Measurements from ENCODE around the gene CD22. TPM values are rescaled to one million over a fixed set of nuclear protein-coding genes. Genes with fewer than 3 reads are reported as not detected.

The CD22 gene
- total RNA-seq, 1 donor from 2014 or later: not detected

GRCh38 chr19:35348911-35349611 lies 20.1 kb downstream of the CD22 start:
- DNase-seq: no peak
- H3K27me3 ChIP-seq (ENCODE audit: low read depth): peaks cover 78% of the 10 kb centered on the region
- TF ChIP-seq CTCF (IDR thresholded peaks at IDR 0.05; ENCODE audit: borderline replicate concordance): no peak

GRCh38 chr19:35349614-35350521 lies 20.9 kb downstream of the CD22 start:
- Histone ChIP-seq H3K36me3 (no peaks in the 10 kb centered on the region), H3K27me3 (ENCODE audit: low read depth) (peaks cover 77% of the 10 kb centered on the region), H3K27ac (replicated peaks) (no peak overlapping the region), H3K9me3 (replicated peaks) (no peaks in the 10 kb centered on the region), H3K4me1 (peaks cover 5% of the 10 kb centered on the region), H3K4me3 (no peak overlapping the region)
- DNase-seq: no peak
- no peak for TF ChIP-seq CTCF (IDR thresholded peaks at IDR 0.05; ENCODE audit: borderline replicate concordance)
- intact Hi-C loops (cut with micrococcal nuclease): loop anchor here (10.0 kb wide), 2 partner anchors 115 to 145 kb away; partner anchors contain the start of gene KRTDAP

More at GRCh38 chr19:35348911-35349611, 20.1 kb downstream of the CD22 start:
- Histone ChIP-seq H3K4me3 (no peak overlapping the region), H3K4me1 (peaks cover 5% of the 10 kb centered on the region), H3K36me3 (no peaks in the 10 kb centered on the region), H3K9me3 (replicated peaks) (no peaks in the 10 kb centered on the region), H3K27ac (replicated peaks) (no peak overlapping the region)
- intact Hi-C loops (cut with micrococcal nuclease): no loop called here

- DNase-seq: no peak
- Histone ChIP-seq H3K4me1 (peaks cover 5% of the 10 kb centered on the region), H3K27me3 (ENCODE audit: low read depth) (peaks cover 77% of the 10 kb centered on the region), H3K36me3 (no peaks in the 10 kb centered on the region), H3K4me3 (no peak overlapping the region), H3K27ac (replicated peaks) (no peak overlapping the region), H3K9me3 (replicated peaks) (no peaks in the 10 kb centered on the region)
- intact Hi-C loops (cut with micrococcal nuclease): loop anchor here (10.0 kb wide), 2 partner anchors 114 to 144 kb away; partner anchors contain the start of gene KRTDAP
- TF ChIP-seq CTCF (IDR thresholded peaks at IDR 0.05; ENCODE audit: borderline replicate concordance): no peak
Observed at GRCh38 chr19:35350591-35350990, 21.6 kb downstream of the CD22 start.

DNA sequence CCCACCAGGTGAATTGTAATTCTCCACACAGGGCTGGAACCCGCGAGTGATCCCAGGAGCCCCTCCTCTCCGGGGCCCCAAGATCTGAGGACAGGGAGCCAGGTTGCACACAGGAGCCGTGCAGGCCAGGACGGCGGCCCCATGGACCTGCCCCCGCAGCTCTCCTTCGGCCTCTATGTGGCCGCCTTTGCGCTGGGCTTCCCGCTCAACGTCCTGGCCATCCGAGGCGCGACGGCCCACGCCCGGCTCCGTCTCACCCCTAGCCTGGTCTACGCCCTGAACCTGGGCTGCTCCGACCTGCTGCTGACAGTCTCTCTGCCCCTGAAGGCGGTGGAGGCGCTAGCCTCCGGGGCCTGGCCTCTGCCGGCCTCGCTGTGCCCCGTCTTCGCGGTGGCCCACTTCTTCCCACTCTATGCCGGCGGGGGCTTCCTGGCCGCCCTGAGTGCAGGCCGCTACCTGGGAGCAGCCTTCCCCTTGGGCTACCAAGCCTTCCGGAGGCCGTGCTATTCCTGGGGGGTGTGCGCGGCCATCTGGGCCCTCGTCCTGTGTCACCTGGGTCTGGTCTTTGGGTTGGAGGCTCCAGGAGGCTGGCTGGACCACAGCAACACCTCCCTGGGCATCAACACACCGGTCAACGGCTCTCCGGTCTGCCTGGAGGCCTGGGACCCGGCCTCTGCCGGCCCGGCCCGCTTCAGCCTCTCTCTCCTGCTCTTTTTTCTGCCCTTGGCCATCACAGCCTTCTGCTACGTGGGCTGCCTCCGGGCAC lies 22.6 kb downstream of the CD22 start:
- no peak for TF ChIP-seq CTCF (IDR thresholded peaks at IDR 0.05; ENCODE audit: borderline replicate concordance)
- intact Hi-C loops (cut with micrococcal nuclease): loop anchor here (10.0 kb wide), 2 partner anchors 113 to 143 kb away; partner anchors contain the start of gene KRTDAP
- DNase-seq: no peak

GRCh38 chr19:35352177-35352447 lies 23.1 kb downstream of the CD22 start:
- Histone ChIP-seq H3K4me1 (peaks cover 5% of the 10 kb centered on the region), H3K27ac (replicated peaks) (no peak overlapping the region), H3K27me3 (ENCODE audit: low read depth) (peaks cover 70% of the 10 kb centered on the region), H3K9me3 (replicated peaks) (no peaks in the 10 kb centered on the region), H3K4me3 (no peak overlapping the region), H3K36me3 (no peaks in the 10 kb centered on the region)
- TF ChIP-seq CTCF (IDR thresholded peaks at IDR 0.05; ENCODE audit: borderline replicate concordance): no peak
- intact Hi-C loops (cut with micrococcal nuclease): loop anchor here (10.0 kb wide), 2 partner anchors 113 to 143 kb away; partner anchors contain the start of gene KRTDAP
- no peak for DNase-seq

More for the DNA sequence above, 22.6 kb downstream of the CD22 start:
- H3K9me3 ChIP-seq (replicated peaks): no peaks in the 10 kb centered on the region
- H3K27me3 ChIP-seq (ENCODE audit: low read depth): peaks cover 71% of the 10 kb centered on the region
- no peaks in the 10 kb centered on the region for H3K36me3 ChIP-seq
- no peak overlapping the region for H3K4me3 ChIP-seq
- peaks cover 5% of the 10 kb centered on the region for H3K4me1 ChIP-seq
- H3K27ac ChIP-seq (replicated peaks): no peak overlapping the region
